A549 (cell line): ENCODE measurements around the gene NRG3. TPM values are rescaled to one million over a fixed set of nuclear protein-coding genes. Genes with fewer than 3 reads are reported as not detected.

Source experiments
- ATAC-seq, 2 experiments: fragments of 200-7000 bp in 1 of 2; fragments of >200 bp in 1 of 2; cut with Nextera tagmentation in 1 of 2; cut with Tn5 transposase in 1 of 2; 3 replicates each; pipeline versions ENCODE4 v1.8.0 to v1.9.1; 2018 to 2020; ENCODE audit warnings: mild to moderate bottlenecking in 1 of 2, moderate library complexity in 1 of 2
- CTCF ChIA-PET: fragments of 300-600 bp; sonication (Branson Sonifier 250); formaldehyde crosslinking; extraction: SDS; loops from one replicate; lab custom pipeline; 2021; ENCODE audit warnings: antibody characterized with exemption, inconsistent platforms; lab: Yijun Ruan, JAX
- POLR2A ChIA-PET: fragments of 350-600 bp; formaldehyde crosslinking; extraction: SDS; loops from one replicate; lab custom pipeline; 2021; ENCODE audit warnings: antibody characterized with exemption, inconsistent platforms; lab: Yijun Ruan, JAX
- DNase-seq, 2 experiments: peaks; one replicate each; pipeline versions ENCODE4 v3.0.0 to v3.0.0-alpha.2; 2011 to 2016; ENCODE audit warnings: low read depth in 1 of 2, low spot score in 1 of 2
- FAIRE-seq: peaks from 2 replicates; lab custom pipeline; 2011; peaks lifted over from hg19 to GRCh38; lab: Jason Lieb, UNC
- H3K27ac ChIP-seq, 2 experiments: fragments of >200 bp; sonication (Bioruptor Twin); formaldehyde crosslinking; 3 replicates each; pipeline ENCODE4 v1.5.1; 2016 to 2017
- H3K4me1 ChIP-seq: fragments of >200 bp; sonication (Bioruptor Twin); formaldehyde crosslinking; 3 replicates; pipeline ENCODE4 v1.6.1; 2016
- H3K4me2 ChIP-seq: fragments of >200 bp; sonication (Bioruptor Twin); formaldehyde crosslinking; 3 replicates; pipeline ENCODE4 v1.6.1; 2016
- H3K4me3 ChIP-seq: fragments of >200 bp; sonication (Bioruptor Twin); formaldehyde crosslinking; 3 replicates; pipeline ENCODE4 v1.5.1; 2016
- H3K9me3 ChIP-seq: fragments of >200 bp; sonication (Bioruptor Twin); formaldehyde crosslinking; 3 replicates; pipeline ENCODE4 v1.6.1; 2016
- ATOH8 ChIP-seq: fragments of 250-450 bp; sonication (Bioruptor Pico); IDR thresholded peaks from 2 replicates; pipeline ENCODE4 v1.5.0; 2020; ENCODE audit warnings: low read depth, mild to moderate bottlenecking, moderate library complexity
- CBX2 ChIP-seq: fragments of 200-600 bp; sonication (generic); IDR thresholded peaks from 2 replicates; pipeline ENCODE4 v1.6.1; 2016; ENCODE audit warnings: low read depth, mild to moderate bottlenecking, borderline replicate concordance
- CHD2 ChIP-seq: fragments of 150-350 bp; IDR thresholded peaks from 2 replicates; pipeline ENCODE4 v1.6.1; 2014; ENCODE audit warnings: low read length; ENCODE audit not compliant: partially characterized antibody
- CTCF ChIP-seq: fragments of >200 bp; sonication (Bioruptor Twin); formaldehyde crosslinking; IDR thresholded peaks from 3 replicates; pipeline ENCODE4 v1.5.1; 2016
- EHF ChIP-seq: fragments of 250-450 bp; sonication (Bioruptor Pico); IDR thresholded peaks from 2 replicates; pipeline ENCODE4 v1.5.0; 2020; ENCODE audit warnings: mild to moderate bottlenecking
- ELK1 ChIP-seq: fragments of 150-350 bp; IDR thresholded peaks from 2 replicates; pipeline ENCODE4 v1.6.1; 2014; ENCODE audit warnings: low read depth, mild to moderate bottlenecking, low read length
- FOSL2 ChIP-seq, 2 experiments: fragments of 450-650 bp in 1 of 2; fragments of >200 bp in 1 of 2; sonication (Bioruptor Twin) in 1 of 2; formaldehyde crosslinking; IDR thresholded peaks; 2 replicates each; pipeline versions ENCODE4 v1.5.0 to v1.6.1; 2016 to 2020; ENCODE audit warnings: mild to moderate bottlenecking in 1 of 2, moderate library complexity in 1 of 2
- FOXS1 ChIP-seq: fragments of 250-450 bp; sonication (Bioruptor Pico); IDR thresholded peaks from 2 replicates; pipeline ENCODE4 v1.5.0; 2020; ENCODE audit warnings: mild to moderate bottlenecking, moderate library complexity
- GATA3 ChIP-seq: IDR thresholded peaks from 2 replicates; pipeline ENCODE4 v1.6.1; 2012; ENCODE audit warnings: borderline replicate concordance
- HDAC2 ChIP-seq: fragments of 200-600 bp; sonication (generic); IDR thresholded peaks from 2 replicates; pipeline ENCODE4 v1.6.1; 2016
- HMGXB4 ChIP-seq: fragments of 250-450 bp; sonication (Bioruptor Pico); IDR thresholded peaks from 2 replicates; pipeline ENCODE4 v1.5.0; 2021; ENCODE audit warnings: mild to moderate bottlenecking, moderate library complexity, borderline replicate concordance
- HOXB13 ChIP-seq: fragments of 250-450 bp; sonication (Bioruptor Pico); IDR thresholded peaks from 2 replicates; pipeline ENCODE4 v1.5.0; 2020; ENCODE audit warnings: low read depth, mild to moderate bottlenecking, moderate library complexity
- HOXB5 ChIP-seq: fragments of 250-450 bp; sonication (Bioruptor Pico); IDR thresholded peaks from 2 replicates; pipeline ENCODE4 v1.5.0; 2020; ENCODE audit warnings: mild to moderate bottlenecking, moderate library complexity
- JUNB ChIP-seq: fragments of >200 bp; sonication (Bioruptor Twin); formaldehyde crosslinking; IDR thresholded peaks from 2 replicates; pipeline ENCODE4 v1.6.1; 2016
- KDM5A ChIP-seq: fragments of 200-600 bp; sonication (generic); IDR thresholded peaks from 2 replicates; pipeline ENCODE4 v1.6.1; 2016; ENCODE audit warnings: antibody characterized with exemption, mild to moderate bottlenecking
- MAX ChIP-seq: IDR thresholded peaks from 2 replicates; pipeline ENCODE4 v1.6.1; 2012
- MAZ ChIP-seq: fragments of 150-350 bp; IDR thresholded peaks from 2 replicates; pipeline ENCODE4 v1.6.1; 2014; ENCODE audit warnings: antibody characterized with exemption, low read depth, low read length, borderline replicate concordance
- MYC ChIP-seq: IDR thresholded peaks from 2 replicates; pipeline ENCODE4 v1.6.1; 2012; ENCODE audit warnings: mild to moderate bottlenecking, inconsistent platforms, low read length, improper control_type of control experiment, borderline replicate concordance
- NPAS2 ChIP-seq: fragments of 250-450 bp; sonication (Bioruptor Pico); IDR thresholded peaks from 2 replicates; pipeline ENCODE4 v1.8.0; 2022; ENCODE audit warnings: mild to moderate bottlenecking, moderate library complexity, borderline replicate concordance
- PBX3 ChIP-seq: IDR thresholded peaks from 2 replicates; pipeline ENCODE4 v1.6.1; 2012
- PHF8 ChIP-seq: fragments of 200-600 bp; sonication (generic); IDR thresholded peaks from 2 replicates; pipeline ENCODE4 v1.6.1; 2016; ENCODE audit warnings: low read depth, mild to moderate bottlenecking, antibody characterized with exemption, moderate library complexity, borderline replicate concordance
- POLR2A ChIP-seq: IDR thresholded peaks from 2 replicates; pipeline ENCODE4 v1.6.1; 2012; ENCODE audit warnings: mild to moderate bottlenecking, low read length
- RAD21 ChIP-seq, 2 experiments: fragments of >200 bp in 1 of 2; sonication (Bioruptor Twin) in 1 of 2; formaldehyde crosslinking in 1 of 2; IDR thresholded peaks in 1 of 2; conservative IDR thresholded peaks in 1 of 2; 2 replicates in 1 of 2; 3 replicates in 1 of 2; pipeline ENCODE4 v1.6.1; 2012 to 2018; ENCODE audit warnings: inconsistent platforms in 1 of 2
- RCOR1 ChIP-seq: fragments of 150-350 bp; IDR thresholded peaks from 2 replicates; pipeline ENCODE4 v1.6.1; 2014; ENCODE audit warnings: antibody characterized with exemption, low read length, low read depth
- RFX5 ChIP-seq: fragments of 450-650 bp; IDR thresholded peaks from 2 replicates; pipeline ENCODE4 v1.7.1; 2014; ENCODE audit warnings: antibody characterized with exemption, mild to moderate bottlenecking, moderate library complexity
- TFCP2L1 ChIP-seq: fragments of 250-450 bp; sonication (Bioruptor Pico); IDR thresholded peaks from 2 replicates; pipeline ENCODE4 v1.5.0; 2021; ENCODE audit warnings: mild to moderate bottlenecking
- TP53 ChIP-seq: fragments of 250-450 bp; sonication (Bioruptor Pico); IDR thresholded peaks from 2 replicates; pipeline ENCODE4 v1.5.0; 2021; ENCODE audit warnings: mild to moderate bottlenecking, moderate library complexity
- ZNF302 ChIP-seq: fragments of 250-450 bp; sonication (Bioruptor Pico); IDR thresholded peaks from 2 replicates; pipeline ENCODE4 v1.9.0; 2021; ENCODE audit warnings: inconsistent platforms, mild to moderate bottlenecking, moderate library complexity
- WGBS: methylation state at CpG from one replicate; pipeline ENCODE4 v1.1.6; 2017; ENCODE audit errors: missing lambda C conversion rate; 5-methylcytosine and 5-hydroxymethylcytosine counted together
- polyA plus RNA-seq, 4 experiments: library from polyadenylated mRNA; depleted of rRNA in 3 of 4; stranded (reverse); fragments of >200 nt; fragmentation: RNase III in 1 of 4; extraction: RNeasy Plus Mini Kit Qiagen cat#74134 plus additional on column Dnase treatment in 1 of 4; gene quantifications; 2 replicates in 3 of 4; 3 replicates in 1 of 4; pipeline ENCODE4 v1.2.3, GENCODE V29; 2011 to 2017

The NRG3 gene
- polyA plus RNA-seq, 2 of the 4 experiments (the other 2 are of a cell fraction), result not detected

- Histone ChIP-seq H3K9me3 (no peaks in the 10 kb centered on the region), H3K4me1 (no peaks in the 10 kb centered on the region), H3K4me2 (no peak overlapping the region), H3K4me3 (no peak overlapping the region), H3K27ac (no peak overlapping the region)
- CTCF ChIA-PET, result no interaction called here
- FAIRE-seq (no peak), ATAC-seq (no peak), DNase-seq (no peak)
- POLR2A ChIA-PET, result no interaction called here
- TF ChIP-seq POLR2A (no peak), EHF (CRISPR knock-in tag) (no peak), KDM5A (no peak), PHF8 (no peak), MAX (no peak), HMGXB4 (CRISPR knock-in tag) (no peak), PBX3 (no peak), ZNF302 (CRISPR knock-in tag) (no peak), ATOH8 (CRISPR knock-in tag) (no peak), HDAC2 (no peak), RFX5 (no peak), FOXS1 (no peak), FOSL2 (IDR thresholded peaks at IDR 0.05) (no peak), FOSL2 (CRISPR knock-in tag; IDR thresholded peaks at IDR 0.05) (no peak), CBX2 (no peak), HOXB5 (CRISPR knock-in tag) (no peak), CTCF (no peak)
- WGBS, result 5% methylated on average over 1 of the region's 1 CpG
Observed at GRCh38 chr10:82040336-82040735, 165.3 kb downstream of the NRG3 start.

GRCh38 chr10:82041018-82041417, 166.0 kb downstream of the NRG3 start:
- CTCF ChIA-PET, result no interaction called here
- no peak for DNase-seq

More at GRCh38 chr10:82041018-82041417, 166.0 kb downstream of the NRG3 start:
- no peaks in the 10 kb centered on the region for H3K9me3 ChIP-seq
- POLR2A ChIA-PET, result no interaction called here
- no peak overlapping the region for H3K27ac ChIP-seq
- H3K4me1 ChIP-seq, result no peaks in the 10 kb centered on the region
- TF ChIP-seq TP53 (CRISPR knock-in tag), result no peak
- no peak for TF ChIP-seq FOSL2 (IDR thresholded peaks at IDR 0.05)
- no peak for TF ChIP-seq FOSL2 (CRISPR knock-in tag; IDR thresholded peaks at IDR 0.05)
- no peak for TF ChIP-seq NPAS2 (CRISPR knock-in tag)
- TF ChIP-seq CHD2, result no peak
- TF ChIP-seq RAD21 (conservative IDR thresholded peaks at IDR 0.05 in 1 of 2, IDR thresholded peaks at IDR 0.05 in 1 of 2), result no peak
- no peak for TF ChIP-seq MYC
- no peak for TF ChIP-seq HMGXB4 (CRISPR knock-in tag)
- TF ChIP-seq ELK1, result no peak
- no peak for TF ChIP-seq JUNB
- TF ChIP-seq MAX, result no peak
- TF ChIP-seq HDAC2, result no peak
- TF ChIP-seq GATA3, result no peak
- no peak for TF ChIP-seq RCOR1
- no peak for TF ChIP-seq MAZ
- TF ChIP-seq HOXB13 (CRISPR knock-in tag), result no peak
- no peak for TF ChIP-seq TFCP2L1 (CRISPR knock-in tag)
- TF ChIP-seq PHF8, result no peak
- H3K4me2 ChIP-seq, result no peak overlapping the region
- no peak overlapping the region for H3K4me3 ChIP-seq
- ATAC-seq, result no peak
- WGBS, result 13% methylated on average over 2 of the region's 2 CpGs
- no peak for FAIRE-seq
